NCI-H2227 treated with DMSO at 0.1 percent for 48 hours (cell line): Measurements from ENCODE around the gene TRRAP.

ENCODE experiments used
- DNase-seq: peaks from one replicate; lab custom pipeline; 2025; lab: John Stamatoyannopoulos, UW

Gene TRRAP

GRCh38 chr7:99006739-99007424, 128.6 kb downstream of the TRRAP start:
- no peak for DNase-seq

GRCh38 chr7:99008181-99008631, 129.9 kb downstream of the TRRAP start:
- DNase-seq = no peak

GRCh38 chr7:99008921-99009530, 130.7 kb downstream of the TRRAP start:
- no peak for DNase-seq

- DNase-seq = no peak
Observed at GRCh38 chr7:99010281-99010680, 131.9 kb downstream of the TRRAP start.

- no peak for DNase-seq
Observed at GRCh38 chr7:99011341-99011705, 133.0 kb downstream of the TRRAP start.

GRCh38 chr7:99011706-99012404, 133.5 kb downstream of the TRRAP start:
- no peak for DNase-seq

- DNase-seq = no peak
Observed at GRCh38 chr7:99012722-99013121, 134.4 kb downstream of the TRRAP start.

- DNase-seq = no peak
Observed at GRCh38 chr7:99013266-99014112, 135.2 kb downstream of the TRRAP start.

GRCh38 chr7:99014113-99014985, 136.0 kb downstream of the TRRAP start:
- DNase-seq = no peak

GRCh38 chr7:99016196-99016595, 137.9 kb downstream of the TRRAP start:
- no peak for DNase-seq

GRCh38 chr7:99019523-99020412, 141.4 kb downstream of the TRRAP start:
- no peak for DNase-seq

- no peak for DNase-seq
Observed at GRCh38 chr7:99020413-99020715, 142.0 kb downstream of the TRRAP start.

- DNase-seq = no peak
Observed at GRCh38 chr7:99021941-99022560, 143.7 kb downstream of the TRRAP start.

- no peak for DNase-seq
Observed at GRCh38 chr7:99024066-99024465, 145.7 kb downstream of the TRRAP start.

GRCh38 chr7:99027241-99027640, 148.9 kb downstream of the TRRAP start:
- DNase-seq = no peak

- no peak for DNase-seq
Observed at GRCh38 chr7:99027841-99028240, 149.5 kb downstream of the TRRAP start.

GRCh38 chr7:99028261-99028973, 150.1 kb downstream of the TRRAP start:
- DNase-seq = no peak

- no peak for DNase-seq
Observed at GRCh38 chr7:99029466-99030435, 151.4 kb downstream of the TRRAP start.
